ENCODE measurements around the gene RTN4R. TPM values are rescaled to one million over a fixed set of nuclear protein-coding genes. Genes with fewer than 3 reads are reported as not detected.

Gene RTN4R
- total RNA-seq, 1 donor, result 8.9 TPM

GRCh38 chr22:20231514-20232236 lies 36.4 kb downstream of the RTN4R start:
- DNase-seq (ENCODE audit: low read depth in 2 of 3, low spot score in 2 of 3), result no peak

GRCh38 chr22:20230777-20231420 lies 37.2 kb downstream of the RTN4R start:
- no peak for DNase-seq (ENCODE audit: low read depth in 2 of 3, low spot score in 2 of 3)

- no peak for DNase-seq (ENCODE audit: low read depth in 2 of 3, low spot score in 2 of 3)
These were observed 38.0 kb downstream of the RTN4R start for GRCh38 chr22:20229916-20230775.

GRCh38 chr22:20228939-20229272 lies 39.2 kb downstream of the RTN4R start:
- DNase-seq (ENCODE audit: low read depth in 2 of 3, low spot score in 2 of 3), result no peak

GRCh38 chr22:20228055-20228938 lies 39.8 kb downstream of the RTN4R start:
- no peak for DNase-seq (ENCODE audit: low read depth in 2 of 3, low spot score in 2 of 3)

GRCh38 chr22:20227363-20227762 lies 40.8 kb downstream of the RTN4R start:
- DNase-seq (ENCODE audit: low read depth in 2 of 3, low spot score in 2 of 3), result no peak

GRCh38 chr22:20226760-20227350 lies 41.3 kb downstream of the RTN4R start:
- DNase-seq (ENCODE audit: low read depth in 2 of 3, low spot score in 2 of 3), result no peak

GRCh38 chr22:20226077-20226716 lies 41.9 kb downstream of the RTN4R start:
- no peak for DNase-seq (ENCODE audit: low read depth in 2 of 3, low spot score in 2 of 3)

- DNase-seq (ENCODE audit: low read depth in 2 of 3, low spot score in 2 of 3), result no peak
These were observed 42.5 kb downstream of the RTN4R start for GRCh38 chr22:20225693-20225966.

- no peak for DNase-seq (ENCODE audit: low read depth in 2 of 3, low spot score in 2 of 3)
These were observed 43.0 kb downstream of the RTN4R start for GRCh38 chr22:20224917-20225692.

- no peak for DNase-seq (ENCODE audit: low read depth in 2 of 3, low spot score in 2 of 3)
These were observed 43.9 kb downstream of the RTN4R start for GRCh38 chr22:20224256-20224626.

GRCh38 chr22:20223421-20224255 lies 44.5 kb downstream of the RTN4R start:
- no peak for DNase-seq (ENCODE audit: low read depth in 2 of 3, low spot score in 2 of 3)

- no peak for DNase-seq (ENCODE audit: low read depth in 2 of 3, low spot score in 2 of 3)
These were observed 45.2 kb downstream of the RTN4R start for GRCh38 chr22:20222764-20223420.

GRCh38 chr22:20221421-20222340 lies 46.4 kb downstream of the RTN4R start:
- no peak for DNase-seq (ENCODE audit: low read depth in 2 of 3, low spot score in 2 of 3)

GRCh38 chr22:20220629-20221026 lies 47.5 kb downstream of the RTN4R start:
- DNase-seq (ENCODE audit: low read depth in 2 of 3, low spot score in 2 of 3), result no peak

- no peak for DNase-seq (ENCODE audit: low read depth in 2 of 3, low spot score in 2 of 3)
These were observed 48.2 kb downstream of the RTN4R start for GRCh38 chr22:20219667-20220628.

Measured in hematopoietic multipotent progenitor cell (in vitro differentiated cells).